RPMI7951 (cell line): ENCODE data around the gene LENG1. TPM values are rescaled to one million over a fixed set of nuclear protein-coding genes. Genes with fewer than 3 reads are reported as not detected.
"Not testable (repeated sequence)": the region's sequence is repeated elsewhere in the genome, so short reads cannot be mapped to it uniquely, and the experiment has no call there.

Experiments used
- DNase-seq: peaks from one replicate; pipeline ENCODE4 v3.0.0-alpha.2; 2012; ENCODE audit warnings: low read depth
- total RNA-seq: library from RNA; depleted of rRNA; stranded (reverse); fragments of >200 nt; shearing (Covaris generic); gene quantifications from 2 replicates; pipeline ENCODE4 v1.2.3, GENCODE V29; 2014; rRNA removed

The LENG1 gene
- 13.1 and 15.4 TPM in 2 replicates for total RNA-seq

GRCh38 chr19:54159352-54160181, at the start of gene LENG1:
TSS of gene LENG1 (minus strand) at chr19:54159721. CDS start at chr19:54159695, 26 bp downstream.
- peak; percentile 100 for DNase-seq

- DNase-seq, result peak; percentile 27
Measured at GRCh38 chr19:54208784-54209057, 49.2 kb upstream of the LENG1 start.

GRCh38 chr19:54207983-54208783, 48.7 kb upstream of the LENG1 start:
- DNase-seq, result peak; percentile 62

- no peak for DNase-seq
Measured at GRCh38 chr19:54207676-54207982, 48.1 kb upstream of the LENG1 start.

GRCh38 chr19:54207193-54207592, 47.7 kb upstream of the LENG1 start:
- not testable (repeated sequence) for DNase-seq

- no peak for DNase-seq
Measured at GRCh38 chr19:54206831-54207177, 47.3 kb upstream of the LENG1 start.

GRCh38 chr19:54206030-54206830, 46.7 kb upstream of the LENG1 start:
- no peak for DNase-seq

- no peak for DNase-seq
Measured at GRCh38 chr19:54204767-54205468, 45.4 kb upstream of the LENG1 start.

GRCh38 chr19:54203151-54203611, 43.7 kb upstream of the LENG1 start:
- DNase-seq, result no peak

GRCh38 chr19:54201980-54202379, 42.5 kb upstream of the LENG1 start:
- no peak for DNase-seq

GRCh38 chr19:54201172-54201701, 41.7 kb upstream of the LENG1 start:
- no peak for DNase-seq

- no peak for DNase-seq
Measured at GRCh38 chr19:54199401-54199800, 39.9 kb upstream of the LENG1 start.

- DNase-seq, result no peak
Measured at GRCh38 chr19:54197121-54197520, 37.6 kb upstream of the LENG1 start.

- DNase-seq, result no peak
Measured at GRCh38 chr19:54196536-54196935, 37.0 kb upstream of the LENG1 start.

- DNase-seq, result not testable (repeated sequence)
Measured at GRCh38 chr19:54194463-54194862, 34.9 kb upstream of the LENG1 start.

- no peak for DNase-seq
Measured at GRCh38 chr19:54193011-54193410, 33.5 kb upstream of the LENG1 start.

- no peak for DNase-seq
Measured at GRCh38 chr19:54191811-54192453, 32.4 kb upstream of the LENG1 start.

- peak; percentile 84 for DNase-seq
Measured at GRCh38 chr19:54191011-54191810, 31.7 kb upstream of the LENG1 start, which contains the start of gene TSEN34. TSS of gene TSEN34 (plus strand) at chr19:54191308. CDS start at chr19:54191365, 57 bp downstream.

- peak; percentile 99 for DNase-seq
Measured at GRCh38 chr19:54190503-54191010, 31.0 kb upstream of the LENG1 start.
